OCI-LY1 (cell line): Measurements from ENCODE around the gene SLC22A17.

Experiments
- H2AFZ ChIP-seq: fragments of 200-600 bp; sonication (generic), shearing (Covaris generic); 2 replicates; pipeline ENCODE4 v1.6.0; 2014; ENCODE audit warnings: antibody characterized with exemption, mild to moderate bottlenecking, low read length
- H3F3A ChIP-seq: fragments of 200-600 bp; sonication (generic), shearing (Covaris generic); 2 replicates; pipeline ENCODE4 v1.6.0; 2014; ENCODE audit warnings: mild to moderate bottlenecking, antibody characterized with exemption, low read length, moderate library complexity; ENCODE audit not compliant: insufficient read depth
- H3K27ac ChIP-seq: fragments of 200-600 bp; sonication (generic); 2 replicates; pipeline ENCODE4 v1.5.1; 2014; ENCODE audit warnings: low read length, mixed run types, mild to moderate bottlenecking, low read depth; ENCODE audit not compliant: poor library complexity, severe bottlenecking
- H3K27me3 ChIP-seq: fragments of 200-600 bp; sonication (generic); 2 replicates; pipeline ENCODE4 v1.6.0; 2014; ENCODE audit warnings: antibody characterized with exemption, mild to moderate bottlenecking, low read length, moderate library complexity; ENCODE audit not compliant: insufficient read depth
- H3K36me3 ChIP-seq: fragments of 200-600 bp; sonication (generic); 2 replicates; pipeline ENCODE4 v1.6.1; 2014; ENCODE audit warnings: mild to moderate bottlenecking, antibody characterized with exemption, low read length, moderate library complexity, mixed read lengths; ENCODE audit not compliant: insufficient read depth
- H3K4me1 ChIP-seq: fragments of 200-600 bp; sonication (generic); 2 replicates; pipeline ENCODE4 v1.5.1; 2014; ENCODE audit warnings: mild to moderate bottlenecking, low read length, moderate library complexity; ENCODE audit not compliant: insufficient read depth, severe bottlenecking
- H3K4me2 ChIP-seq: fragments of 200-600 bp; sonication (generic), shearing (Covaris generic); 2 replicates; pipeline ENCODE4 v1.6.1; 2014; ENCODE audit warnings: low read length
- H3K4me3 ChIP-seq: fragments of 200-600 bp; sonication (generic); 2 replicates; pipeline ENCODE4 v1.5.1; 2014; ENCODE audit warnings: low read length, low read depth, mild to moderate bottlenecking, mixed read lengths; ENCODE audit not compliant: poor library complexity, severe bottlenecking
- H3K79me2 ChIP-seq: fragments of 200-600 bp; shearing (Covaris generic); 2 replicates; pipeline ENCODE4 v1.6.1; 2016; ENCODE audit warnings: mixed run types, low read length, mixed read lengths; ENCODE audit not compliant: insufficient read depth
- H3K9ac ChIP-seq: fragments of 200-600 bp; sonication (generic), shearing (Covaris generic); 2 replicates; pipeline ENCODE4 v1.6.1; 2014; ENCODE audit warnings: mild to moderate bottlenecking, low read length, mixed read lengths
- H3K9me2 ChIP-seq: fragments of 200-600 bp; sonication (generic), shearing (Covaris generic); 2 replicates; pipeline ENCODE4 v1.6.1; 2014; ENCODE audit warnings: low read depth, mild to moderate bottlenecking, low read length, mixed read lengths
- H3K9me3 ChIP-seq: fragments of 200-600 bp; shearing (Covaris generic); 2 replicates; pipeline ENCODE4 v1.6.1; 2014; ENCODE audit warnings: low read length, mixed read lengths
- H4K20me1 ChIP-seq: fragments of 200-600 bp; sonication (generic), shearing (Covaris generic); 2 replicates; pipeline ENCODE4 v1.6.0; 2016; ENCODE audit warnings: mild to moderate bottlenecking, low read length; ENCODE audit not compliant: insufficient read depth
- CTCF ChIP-seq: fragments of 200-600 bp; sonication (generic), shearing (Covaris generic); IDR thresholded peaks from 2 replicates; pipeline ENCODE4 v1.5.1; 2017; ENCODE audit warnings: mild to moderate bottlenecking, antibody characterized with exemption, low read length, moderate library complexity, mixed read lengths
- EZH2 ChIP-seq: fragments of 200-600 bp; sonication (generic), shearing (Covaris generic); IDR thresholded peaks from 2 replicates; pipeline ENCODE4 v1.8.0; 2017; ENCODE audit warnings: borderline replicate concordance, mixed run types, mild to moderate bottlenecking, antibody characterized with exemption, low read length, moderate library complexity, mixed read lengths

Gene SLC22A17

GRCh38 chr14:23359722-23360447 is 7.2 kb upstream of the SLC22A17 start:
- Histone ChIP-seq H3K4me1 (no peaks in the 10 kb centered on the region), H3K4me2 (no peak overlapping the region), H3K9me2 (no peaks in the 10 kb centered on the region), H2AFZ (no peak overlapping the region), H3K9me3 (no peaks in the 10 kb centered on the region), H3F3A (no peaks in the 10 kb centered on the region), H3K4me3 (no peak overlapping the region), H3K27ac (no peak overlapping the region), H4K20me1 (no peaks in the 10 kb centered on the region), H3K79me2 (no peaks in the 10 kb centered on the region), H3K27me3 (peaks cover 5% of the 10 kb centered on the region; the same call in 1 of the 2 replicates), H3K36me3 (no peaks in the 10 kb centered on the region), H3K9ac (no peak overlapping the region)
- no peak for TF ChIP-seq EZH2

GRCh38 chr14:23359167-23359626 is 6.5 kb upstream of the SLC22A17 start:
- Histone ChIP-seq H4K20me1 (no peaks in the 10 kb centered on the region), H2AFZ (no peak overlapping the region), H3F3A (no peaks in the 10 kb centered on the region), H3K4me1 (no peaks in the 10 kb centered on the region), H3K36me3 (no peaks in the 10 kb centered on the region), H3K9me3 (no peaks in the 10 kb centered on the region), H3K9ac (no peak overlapping the region), H3K27me3 (peaks cover 5% of the 10 kb centered on the region; the same call in 1 of the 2 replicates), H3K27ac (no peak overlapping the region), H3K9me2 (no peaks in the 10 kb centered on the region), H3K79me2 (no peaks in the 10 kb centered on the region), H3K4me2 (no peak overlapping the region), H3K4me3 (no peak overlapping the region)
- TF ChIP-seq EZH2 (no peak), CTCF (no peak)

GRCh38 chr14:23358553-23359166 is 6.0 kb upstream of the SLC22A17 start:
- H4K20me1 ChIP-seq = no peaks in the 10 kb centered on the region
- no peaks in the 10 kb centered on the region for H3K79me2 ChIP-seq
- TF ChIP-seq EZH2 (no peak), CTCF (no peak)
- no peaks in the 10 kb centered on the region for H3K9me3 ChIP-seq
- H2AFZ ChIP-seq = no peak overlapping the region
- no peak overlapping the region for H3K4me2 ChIP-seq
- no peaks in the 10 kb centered on the region for H3F3A ChIP-seq
- peaks cover 5% of the 10 kb centered on the region; the same call in 1 of the 2 replicates for H3K27me3 ChIP-seq
- H3K27ac ChIP-seq = no peak overlapping the region
- no peak overlapping the region for H3K9ac ChIP-seq
- H3K4me3 ChIP-seq = no peak overlapping the region
- H3K36me3 ChIP-seq = no peaks in the 10 kb centered on the region
- no peaks in the 10 kb centered on the region for H3K9me2 ChIP-seq
- no peaks in the 10 kb centered on the region for H3K4me1 ChIP-seq
